Pancreas (tissue), 10 donors: ENCODE measurements around the gene C1GALT1. TPM values are rescaled to one million over a fixed set of nuclear protein-coding genes. Genes with fewer than 3 reads are reported as not detected.
A peak's percentile ranks its signal among the peaks of the same experiment; 100 is the strongest.

Source experiments
- ATAC-seq, 4 donors: fragments of 200-7000 bp; cut with Tn5 transposase; one replicate each; pipeline versions ENCODE4 v1.8.0 to v1.9.1; 2020; ENCODE audit warnings: mild to moderate bottlenecking in 4 of 4, moderate library complexity in 4 of 4
- DNase-seq, 6 donors: peaks; one replicate each; pipeline ENCODE4 v3.0.0-alpha.2; 2020
- FAIRE-seq: peaks from 2 replicates; lab custom pipeline; 2012; peaks lifted over from hg19 to GRCh38; lab: Jason Lieb, UNC
- H3K27ac ChIP-seq, 4 donors: fragments of 200-600 bp; sonication (generic); 1 replicate in 3 of 4; 2 replicates in 1 of 4; pipeline versions ENCODE4 v1.5.0 to v1.8.0; 2020
- H3K27me3 ChIP-seq, 4 donors: fragments of 200-600 bp; one replicate each; pipeline ENCODE4 v1.8.0; 2021
- H3K36me3 ChIP-seq, 3 donors: fragments of 200-600 bp; sonication (generic) in 1 of 3; one replicate each; pipeline versions ENCODE4 v1.5.0 to v1.8.0; 2020 to 2021
- H3K4me1 ChIP-seq, 3 donors: fragments of 200-600 bp; one replicate each; pipeline ENCODE4 v1.8.0; 2021
- H3K4me3 ChIP-seq, 4 donors: fragments of 200-600 bp; sonication (generic) in 2 of 4; one replicate each; pipeline versions ENCODE4 v1.5.0 to v1.8.0; 2020 to 2021
- H3K9me3 ChIP-seq, 4 donors: fragments of 200-600 bp; one replicate each; pipeline ENCODE4 v1.8.0; 2021
- CTCF ChIP-seq, 4 donors: fragments of 200-600 bp; sonication (generic) in 3 of 4; IDR thresholded peaks; one replicate each; pipeline versions ENCODE4 v1.5.0 to v1.8.0; 2021; ENCODE audit warnings: antibody characterized with exemption in 4 of 4
- WGBS, 2 donors: extraction: QIAGEN DNeasy Blood & Tissue Kit; methylation state at CpG; one replicate each; pipeline ENCODE4 v1.1.7; 2013; 5-methylcytosine and 5-hydroxymethylcytosine counted together
- intact Hi-C, 3 donors: fragments of 100-400 bp; cut with DNase I; formaldehyde crosslinking; loops; one replicate each; pipeline versions ENCODE4 v1.11.1 to v1.14.2; 2022
- polyA plus RNA-seq, 2 donors: library from polyadenylated mRNA; stranded (reverse); fragments of 200-250 nt; gene quantifications; one replicate each; pipeline ENCODE4 v1.2.3, GENCODE V29; 2013
- total RNA-seq, 6 donors: library from RNA; stranded (reverse); fragmentation: NEBNext Ultra II Directional in 4 of 6; extraction: Animal tissue kit (Norgen Biotek cat#: 25700) in 4 of 6; gene quantifications; one replicate each; pipeline versions ENCODE4 v1.2.1 to v1.2.4, GENCODE V29; 2021 to 2023
- donor health status: healthy with polysubstance abuse.
- donor health status: DM: no; HTN: no; CAD: no; lungs with moderate emphysema.
- donor health status: DM: no; HTN: no; CAD: no.
- donor health status: control.
- donor health status: control.
- donor health status: Bipolar disorder and iron deficiency.
- donor health status: DM: yes; HTN: yes; CAD: no.
- donor health status: DM: no; HTN: no; CAD: no.
- donor health status: DM: no; HTN: no; CAD: no.
- donor health status: DM: yes; HTN: yes; CAD: no.

Gene C1GALT1
- total and polyA plus RNA-seq, 8 donors: 3.2 to 14.5 (median 7.0) TPM

- H3K36me3 ChIP-seq: no peaks in the 10 kb centered on the region
- no peak overlapping the region for H3K27ac ChIP-seq
- no peaks in the 10 kb centered on the region for H3K27me3 ChIP-seq
- no peaks in the 10 kb centered on the region for H3K9me3 ChIP-seq
- intact Hi-C loops: no loop called here
- no peak for DNase-seq
- no peak for FAIRE-seq
- H3K4me1 ChIP-seq: no peaks in the 10 kb centered on the region
- 60 to 70% methylated on average over 1 of the region's 1 CpG for WGBS, 2 donors
- TF ChIP-seq CTCF (IDR thresholded peaks at IDR 0.05): no peak
- H3K4me3 ChIP-seq: no peak overlapping the region
- ATAC-seq: no peak
These were observed 65.3 kb downstream of the C1GALT1 start for GRCh38 chr7:7247658-7248057.

GRCh38 chr7:7249814-7250213 is 67.5 kb downstream of the C1GALT1 start:
- no peak for DNase-seq
- intact Hi-C loops: no loop called here
- no peak for ATAC-seq
- no peaks in the 10 kb centered on the region for H3K36me3 ChIP-seq
- no peaks in the 10 kb centered on the region for H3K9me3 ChIP-seq
- H3K4me1 ChIP-seq: no peaks in the 10 kb centered on the region
- no peak overlapping the region for H3K4me3 ChIP-seq
- no peaks in the 10 kb centered on the region for H3K27me3 ChIP-seq
- FAIRE-seq: no peak
- WGBS, 2 donors: 85 to 88% methylated on average over 2 of the region's 2 CpGs
- H3K27ac ChIP-seq: no peak overlapping the region
- TF ChIP-seq CTCF (IDR thresholded peaks at IDR 0.05): no peak

- FAIRE-seq (no peak), DNase-seq (no peak), ATAC-seq (peak in 2 of 4 donors; percentile 35 to 61)
- no peaks in the 10 kb centered on the region for H3K27me3 ChIP-seq
- 89 to 92% methylated on average over 2 of the region's 2 CpGs for WGBS, 2 donors
- no peak overlapping the region for H3K27ac ChIP-seq
- no peak overlapping the region for H3K4me3 ChIP-seq
- TF ChIP-seq CTCF (IDR thresholded peaks at IDR 0.05): no peak
- no peaks in the 10 kb centered on the region for H3K36me3 ChIP-seq
- H3K9me3 ChIP-seq: no peaks in the 10 kb centered on the region
- intact Hi-C loops: no loop called here
- H3K4me1 ChIP-seq: no peaks in the 10 kb centered on the region
These were observed 69.4 kb downstream of the C1GALT1 start for GRCh38 chr7:7251742-7252141.

- no peak for DNase-seq
- Histone ChIP-seq H3K4me3 (no peak overlapping the region), H3K27me3 (no peaks in the 10 kb centered on the region), H3K4me1 (no peaks in the 10 kb centered on the region), H3K36me3 (no peaks in the 10 kb centered on the region), H3K9me3 (no peaks in the 10 kb centered on the region), H3K27ac (no peak overlapping the region)
- no peak for ATAC-seq
- FAIRE-seq: no peak
- no peak for TF ChIP-seq CTCF (IDR thresholded peaks at IDR 0.05)
- WGBS, 2 donors: 90 to 95% methylated on average over 2 of the region's 2 CpGs
- intact Hi-C loops: no loop called here
These were observed 72.0 kb downstream of the C1GALT1 start for GRCh38 chr7:7254319-7254718.

GRCh38 chr7:7254908-7255307 is 72.6 kb downstream of the C1GALT1 start:
- Histone ChIP-seq H3K4me1 (no peaks in the 10 kb centered on the region), H3K27me3 (no peaks in the 10 kb centered on the region), H3K4me3 (no peak overlapping the region), H3K9me3 (no peaks in the 10 kb centered on the region), H3K27ac (no peak overlapping the region), H3K36me3 (no peaks in the 10 kb centered on the region)
- intact Hi-C loops: no loop called here
- ATAC-seq (peak in 1 of 4 donors; percentile 56), DNase-seq (no peak), FAIRE-seq (no peak)
- no peak for TF ChIP-seq CTCF (IDR thresholded peaks at IDR 0.05)
- WGBS, 2 donors: 63 to 64% methylated on average over 5 of the region's 5 CpGs
